Non-pigmented ciliary epithelial cell (primary cell): ENCODE results near the gene TNXB.
"Not testable (repeated sequence)": the region's sequence is repeated elsewhere in the genome, so short reads cannot be mapped to it uniquely, and the experiment has no call there.

Experiments
- DNase-seq: peaks from one replicate; pipeline ENCODE4 v3.0.0-alpha.2; 2010; ENCODE audit warnings: low read depth

Gene TNXB

DNA sequence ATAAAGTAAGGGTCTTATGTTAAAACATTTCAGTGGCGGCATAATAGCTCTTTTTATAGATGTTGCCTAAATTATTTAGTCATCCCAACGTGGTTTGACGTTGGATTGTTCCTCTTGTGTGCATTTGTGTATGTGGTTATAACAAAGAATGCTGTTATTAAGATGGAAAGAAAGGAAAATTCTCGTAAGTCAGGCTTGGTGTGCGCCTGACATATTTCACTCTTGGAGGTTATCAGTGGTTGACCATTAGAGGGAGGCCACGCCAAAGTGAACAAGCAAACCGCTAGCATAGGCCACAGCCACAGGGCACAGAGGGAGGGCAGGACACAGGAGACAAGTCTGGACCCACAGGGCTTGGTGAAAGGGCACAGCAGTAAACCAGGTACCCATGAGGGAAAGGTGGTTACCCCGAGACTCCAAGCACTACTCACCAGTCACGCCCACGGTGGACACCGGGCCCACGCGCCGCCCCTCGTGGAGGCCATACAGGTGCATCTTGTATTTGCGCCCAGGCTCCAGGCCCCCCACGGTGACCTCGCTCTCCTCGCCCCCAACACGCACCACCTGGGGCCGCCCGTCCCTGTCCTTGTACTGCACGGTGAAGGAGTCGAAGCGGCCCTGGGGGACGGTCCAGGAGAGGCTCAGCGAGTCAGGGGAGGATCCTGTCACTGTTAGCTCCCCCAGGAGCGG, 48.0 kb downstream of the TNXB start:
- no peak for DNase-seq

DNA sequence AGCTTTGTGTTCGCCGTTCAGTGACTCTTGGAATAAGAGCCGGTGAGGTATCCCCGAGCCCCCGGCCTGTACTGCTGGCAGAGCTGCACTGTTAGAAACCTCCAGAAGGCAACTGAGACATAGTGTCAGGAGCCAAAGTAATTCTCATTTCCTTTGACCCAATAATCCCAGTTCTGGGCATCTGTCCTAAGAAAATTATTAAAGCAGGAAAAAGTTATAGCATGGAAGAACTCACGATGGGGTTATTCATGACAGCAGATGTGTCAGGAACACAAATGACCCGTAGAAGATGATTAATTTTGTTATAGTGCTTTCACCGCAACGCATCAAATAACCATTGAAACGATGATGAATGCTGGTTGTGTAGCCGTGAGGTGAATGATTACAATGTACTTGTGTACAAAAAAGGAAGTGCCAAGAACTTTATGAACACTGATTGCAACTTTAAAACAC, 50.6 kb downstream of the TNXB start:
- no peak for DNase-seq

GRCh38 chr6:32057966-32058365, 51.2 kb downstream of the TNXB start:
- DNase-seq: no peak

DNA sequence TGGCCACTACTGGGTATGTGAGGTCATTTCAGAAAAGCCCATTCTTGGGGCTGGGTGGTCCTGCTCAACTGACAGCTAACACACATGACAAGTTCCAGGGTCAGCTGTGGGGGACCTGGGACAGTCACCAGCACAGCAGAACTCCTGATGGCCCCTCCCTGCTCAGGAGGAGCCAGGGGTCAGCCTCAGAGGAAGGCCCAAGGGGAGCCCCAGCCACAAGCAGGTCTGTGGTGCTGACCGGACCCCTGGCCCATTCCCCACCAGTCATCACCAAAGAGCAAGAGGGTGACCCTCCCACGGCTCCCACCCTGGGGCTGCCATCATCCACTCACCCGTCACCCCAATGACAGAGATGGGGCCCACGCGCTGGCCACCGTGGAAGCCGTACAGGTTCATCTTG, 52.9 kb downstream of the TNXB start:
- DNase-seq: no peak

DNA sequence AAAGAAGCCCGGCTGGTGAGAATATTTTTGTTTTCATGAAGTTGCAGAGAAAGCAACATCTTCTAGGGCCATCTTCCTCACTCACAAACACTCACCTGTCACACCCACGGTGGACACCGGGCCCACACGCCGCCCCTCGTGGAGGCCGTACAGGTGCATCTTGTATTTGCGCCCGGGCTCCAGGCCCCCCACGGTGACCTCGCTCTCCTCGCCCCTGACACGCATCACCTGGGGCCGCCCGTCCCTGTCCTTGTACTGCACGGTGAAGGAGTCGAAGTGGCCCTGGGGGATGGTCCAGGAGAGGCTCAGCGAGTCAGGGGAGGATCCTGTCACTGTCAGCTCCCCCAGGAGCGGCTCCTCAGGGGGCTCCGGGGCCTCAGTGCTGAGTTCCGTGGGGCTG, 53.4 kb downstream of the TNXB start:
- DNase-seq: not testable (repeated sequence)

DNA sequence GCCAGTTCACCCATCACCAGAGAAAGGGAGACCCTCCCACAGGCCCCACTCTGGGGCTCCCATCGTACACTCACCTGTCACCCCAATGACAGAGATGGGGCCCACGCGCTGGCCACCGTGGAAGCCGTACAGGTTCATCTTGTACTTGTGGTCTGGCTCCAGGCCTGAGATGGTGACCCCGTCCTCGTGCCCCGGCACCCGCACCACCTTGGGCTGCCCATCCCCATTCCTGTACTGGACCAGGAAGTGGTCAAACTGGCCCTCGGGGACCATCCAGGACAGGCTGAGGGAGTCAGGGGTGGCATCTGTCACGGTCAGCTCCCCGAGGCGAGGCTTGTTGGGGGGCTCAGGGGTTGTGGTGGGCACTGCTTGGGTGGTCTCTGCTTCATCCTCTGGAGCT, 55.8 kb downstream of the TNXB start:
- DNase-seq: not testable (repeated sequence)

- DNase-seq: not testable (repeated sequence)
Observed at GRCh38 chr6:32052626-32053025, 56.5 kb downstream of the TNXB start.

GRCh38 chr6:32050562-32050961, 58.6 kb downstream of the TNXB start:
- DNase-seq: no peak

- DNase-seq: not testable (repeated sequence)
Observed at GRCh38 chr6:32049736-32050135, 59.4 kb downstream of the TNXB start.

- not testable (repeated sequence) for DNase-seq
Observed at GRCh38 chr6:32049149-32049548, 60.0 kb downstream of the TNXB start.

- DNase-seq: no peak
Observed at GRCh38 chr6:32047855-32048766, 61.0 kb downstream of the TNXB start.

DNA sequence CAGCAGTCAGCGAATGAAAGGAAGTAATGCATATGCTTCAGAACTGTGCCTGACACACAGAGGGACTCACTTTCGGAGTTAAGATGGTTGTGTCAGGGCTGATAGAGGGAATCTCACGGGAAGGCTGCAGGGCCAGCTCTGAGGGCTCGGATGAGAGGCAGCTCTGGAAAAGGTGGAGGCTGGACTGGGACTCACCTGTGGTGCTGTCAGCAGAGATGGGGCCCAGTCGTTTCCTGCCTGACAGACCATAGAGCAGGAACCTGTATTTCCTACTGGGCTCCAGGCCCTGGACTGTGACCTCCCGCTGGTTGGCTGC, 61.6 kb downstream of the TNXB start:
- no peak for DNase-seq

DNA sequence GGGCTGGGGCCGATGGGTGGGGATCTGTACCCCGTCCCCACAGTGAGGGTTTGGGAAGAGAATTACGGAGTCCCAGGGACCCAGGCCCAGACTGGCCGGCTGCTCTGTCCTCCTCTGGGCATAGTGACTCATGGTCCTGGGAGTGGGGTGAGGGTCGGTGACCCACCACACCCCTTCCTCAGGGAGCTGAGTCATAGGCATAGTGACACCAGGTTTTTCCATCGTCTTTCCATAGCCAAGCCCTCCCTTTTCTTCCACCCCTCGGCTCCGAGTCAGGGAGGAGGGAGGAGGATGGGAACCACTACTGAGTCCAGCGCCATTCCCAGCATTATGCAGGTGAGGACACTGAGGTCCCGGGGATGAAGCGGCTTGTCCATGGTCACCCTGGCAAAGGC, 62.1 kb downstream of the TNXB start:
- DNase-seq: no peak

DNA sequence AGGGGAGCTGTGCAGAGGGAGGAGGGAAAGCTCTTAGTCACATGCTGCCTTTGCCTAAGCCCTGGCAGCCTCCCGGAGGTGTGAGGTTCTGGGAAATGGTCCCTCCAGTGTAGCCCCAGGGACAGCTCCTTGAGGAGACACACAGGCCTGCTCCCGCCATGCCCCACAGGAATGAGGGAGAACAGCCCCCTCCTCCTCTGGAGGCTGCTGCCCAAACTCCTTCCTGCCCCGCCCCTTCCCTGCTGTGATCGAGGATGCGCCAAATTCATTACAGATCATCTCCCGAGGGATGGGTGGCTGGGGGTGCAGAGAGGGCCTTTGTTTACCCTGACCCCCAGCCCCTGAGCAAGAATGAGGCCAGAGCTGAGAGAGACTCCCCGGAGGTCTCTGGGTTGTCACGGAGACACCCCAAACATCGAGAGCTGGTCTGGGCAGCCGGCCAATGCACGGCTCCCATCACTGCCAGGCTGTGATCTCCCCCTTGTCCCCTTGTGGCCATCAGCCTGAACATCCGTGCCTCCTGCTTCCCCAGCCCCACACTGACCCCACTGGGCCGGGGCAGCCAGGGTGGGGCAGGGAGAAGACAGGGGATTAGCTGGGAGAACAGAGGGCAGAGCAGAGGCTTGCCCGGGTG, 62.6 kb downstream of the TNXB start:
- no peak for DNase-seq

GRCh38 chr6:32045811-32046449, 63.2 kb downstream of the TNXB start:
- DNase-seq: no peak

DNA sequence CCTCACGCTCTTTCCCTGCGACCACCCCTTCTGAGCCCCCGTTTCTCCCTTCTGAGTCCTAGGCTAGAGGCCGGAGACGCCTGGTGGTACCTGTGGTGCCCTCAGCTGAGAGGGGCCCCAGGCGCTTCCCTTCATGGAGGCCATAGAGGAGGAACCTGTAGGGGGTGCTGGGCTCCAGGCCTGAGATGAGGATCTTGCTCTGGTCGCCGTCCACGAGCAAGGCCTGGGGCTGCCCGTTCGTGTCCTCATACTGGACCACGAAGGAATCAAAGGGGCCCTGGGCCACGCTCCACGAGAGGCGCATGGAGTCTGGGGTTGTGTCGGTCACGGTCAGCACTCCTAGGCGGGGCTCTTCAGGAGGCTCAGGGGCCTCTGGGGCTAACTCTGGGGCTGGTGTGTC, 64.2 kb downstream of the TNXB start:
- DNase-seq: not testable (repeated sequence)

DNA sequence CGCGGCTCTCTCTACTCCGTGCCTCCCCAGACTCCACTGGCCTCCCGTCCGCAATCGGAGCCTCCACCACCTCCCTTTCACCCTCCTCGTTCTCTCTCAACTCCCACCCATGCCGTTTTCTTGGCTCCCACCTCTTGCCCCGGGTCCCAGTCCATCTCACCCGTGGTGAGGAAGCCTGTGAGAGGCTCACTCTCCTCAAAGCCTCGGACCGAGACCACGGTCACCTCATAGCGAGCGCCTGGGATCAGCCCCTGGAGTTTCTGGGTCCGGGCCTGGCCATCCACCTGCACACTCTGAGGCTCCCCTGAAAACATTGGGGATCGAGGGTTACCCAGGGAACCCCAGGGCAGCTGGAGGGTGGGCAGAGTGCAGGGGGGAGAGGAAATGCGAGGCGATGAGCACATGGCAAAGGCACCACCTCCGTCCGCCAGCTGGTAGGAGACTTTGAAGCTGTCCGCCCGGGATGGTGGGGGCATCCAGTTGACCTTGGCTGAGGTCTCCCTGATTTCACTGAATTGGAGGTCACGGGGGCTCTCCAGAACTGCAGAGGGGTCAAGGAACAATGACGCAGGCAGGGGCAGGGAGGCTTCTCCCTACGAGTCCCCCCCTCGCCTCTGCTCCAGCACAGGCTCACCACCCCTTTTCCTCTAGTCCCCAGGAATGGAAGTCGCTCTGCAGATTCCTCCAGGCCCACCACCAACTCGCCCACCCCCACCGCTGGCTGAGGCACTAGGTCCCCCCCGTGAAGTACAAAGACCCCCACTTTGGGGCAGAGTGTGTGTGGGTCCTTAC, 65.4 kb downstream of the TNXB start:
- not testable (repeated sequence) for DNase-seq

GRCh38 chr6:32042276-32042675, 66.9 kb downstream of the TNXB start:
- DNase-seq: not testable (repeated sequence)

GRCh38 chr6:32041385-32041784, 67.8 kb downstream of the TNXB start:
- not testable (repeated sequence) for DNase-seq

- not testable (repeated sequence) for DNase-seq
Observed at GRCh38 chr6:32041050-32041321, 68.2 kb downstream of the TNXB start.

DNA sequence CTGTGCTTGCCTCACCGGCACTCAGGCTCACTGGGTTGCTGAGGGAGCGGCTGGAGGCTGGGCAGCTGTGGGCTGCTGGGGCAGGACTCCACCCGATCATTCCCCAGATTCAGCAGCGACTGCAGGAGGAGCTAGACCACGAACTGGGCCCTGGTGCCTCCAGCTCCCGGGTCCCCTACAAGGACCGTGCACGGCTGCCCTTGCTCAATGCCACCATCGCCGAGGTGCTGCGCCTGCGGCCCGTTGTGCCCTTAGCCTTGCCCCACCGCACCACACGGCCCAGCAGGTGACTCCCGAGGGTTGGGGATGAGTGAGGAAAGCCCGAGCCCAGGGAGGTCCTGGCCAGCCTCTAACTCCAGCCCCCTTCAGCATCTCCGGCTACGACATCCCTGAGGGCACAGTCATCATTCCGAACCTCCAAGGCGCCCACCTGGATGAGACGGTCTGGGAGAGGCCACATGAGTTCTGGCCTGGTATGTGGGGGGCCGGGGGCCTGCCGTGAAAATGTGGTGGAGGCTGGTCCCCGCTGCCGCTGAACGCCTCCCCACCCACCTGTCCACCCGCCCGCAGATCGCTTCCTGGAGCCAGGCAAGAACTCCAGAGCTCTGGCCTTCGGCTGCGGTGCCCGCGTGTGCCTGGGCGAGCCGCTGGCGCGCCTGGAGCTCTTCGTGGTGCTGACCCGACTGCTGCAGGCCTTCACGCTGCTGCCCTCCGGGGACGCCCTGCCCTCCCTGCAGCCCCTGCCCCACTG, 68.7 kb downstream of the TNXB start:
- DNase-seq: not testable (repeated sequence)
